ENCODE results near the gene KCNF1.

GRCh38 chr2:10884574-10884975 is 27.2 kb upstream of the KCNF1 start:
- no peak for TF ChIP-seq CTCF (conservative IDR thresholded peaks at IDR 0.05)
- no peak for TF ChIP-seq ZFX (IDR thresholded peaks at IDR 0.05)
